Stimulated activated CD4-positive, alpha-beta T cell treated with anti-CD3 and anti-CD28 coated beads, Interleukin-4, amount 100 ng/mL, for 4 hours (primary cell): ENCODE measurements around the gene CALCR.
"Not testable (repeated sequence)": the region's sequence is repeated elsewhere in the genome, so short reads cannot be mapped to it uniquely, and the experiment has no call there.

Source experiments
- DNase-seq, 2 experiments: peaks; one replicate each; pipeline ENCODE4 v3.0.0-alpha.2; 2020

CALCR gene

GRCh38 chr7:93574646-93575554 lies at the start of gene CALCR:
CALCR (minus strand) TSS chr7:93574724; CDS start chr7:93486981, 87,743 bp downstream.
- DNase-seq: no peak

GRCh38 chr7:93623816-93624215 lies 49.3 kb upstream of the CALCR start:
- no peak for DNase-seq

- no peak for DNase-seq
Observed at GRCh38 chr7:93622036-93623033, 47.8 kb upstream of the CALCR start.

- no peak for DNase-seq
Observed at GRCh38 chr7:93620864-93621263, 46.3 kb upstream of the CALCR start.

GRCh38 chr7:93620057-93620456 lies 45.5 kb upstream of the CALCR start:
- no peak for DNase-seq

GRCh38 chr7:93601363-93601762 lies 26.8 kb upstream of the CALCR start:
- no peak for DNase-seq

- no peak for DNase-seq
Observed at GRCh38 chr7:93594250-93594649, 19.7 kb upstream of the CALCR start.

- DNase-seq: no peak
Observed at GRCh38 chr7:93592588-93593266, 18.2 kb upstream of the CALCR start.

GRCh38 chr7:93591224-93592050 lies 16.9 kb upstream of the CALCR start:
- not testable (repeated sequence) for DNase-seq

GRCh38 chr7:93586479-93586865 lies 11.9 kb upstream of the CALCR start:
- DNase-seq: not testable (repeated sequence)

- not testable (repeated sequence) for DNase-seq
Observed at GRCh38 chr7:93585694-93586478, 11.4 kb upstream of the CALCR start.

GRCh38 chr7:93579431-93579830 lies 4.9 kb upstream of the CALCR start:
- DNase-seq: no peak

GRCh38 chr7:93578762-93579161 lies 4.2 kb upstream of the CALCR start:
- DNase-seq: no peak

- DNase-seq: no peak
Observed at GRCh38 chr7:93575555-93576399, 1.3 kb upstream of the CALCR start.

- no peak for DNase-seq
Observed at GRCh38 chr7:93574269-93574645, 267 bp downstream of the CALCR start.

GRCh38 chr7:93569189-93569588 lies 5.3 kb downstream of the CALCR start:
- no peak for DNase-seq

GRCh38 chr7:93566876-93567275 lies 7.6 kb downstream of the CALCR start:
- DNase-seq: no peak

- no peak for DNase-seq
Observed at GRCh38 chr7:93563584-93563983, 10.9 kb downstream of the CALCR start.

GRCh38 chr7:93562936-93563335 lies 11.6 kb downstream of the CALCR start:
- DNase-seq: no peak

GRCh38 chr7:93562106-93562505 lies 12.4 kb downstream of the CALCR start:
- no peak for DNase-seq
